ENCODE measurements around the gene ABTB1.
A peak's percentile ranks its signal among the peaks of the same experiment; 100 is the strongest.
"Not testable (repeated sequence)": the region's sequence is repeated elsewhere in the genome, so short reads cannot be mapped to it uniquely, and the experiment has no call there.

Gene ABTB1

GRCh38 chr3:127688416-127689265 is 15.9 kb downstream of the ABTB1 start:
- DNase-seq: no peak

GRCh38 chr3:127689266-127689860 is 16.6 kb downstream of the ABTB1 start:
- DNase-seq: no peak

GRCh38 chr3:127690106-127690505 is 17.4 kb downstream of the ABTB1 start:
- DNase-seq: no peak

GRCh38 chr3:127690823-127691452 is 18.2 kb downstream of the ABTB1 start:
- DNase-seq: peak in 1 of 2 donors; percentile 36

- no peak for DNase-seq
Observed at GRCh38 chr3:127691489-127691888, 18.7 kb downstream of the ABTB1 start.

GRCh38 chr3:127691974-127692373 is 19.2 kb downstream of the ABTB1 start:
- DNase-seq: no peak

- DNase-seq: no peak
Observed at GRCh38 chr3:127692501-127693335, 20.0 kb downstream of the ABTB1 start.

- no peak for DNase-seq
Observed at GRCh38 chr3:127693336-127693843, 20.6 kb downstream of the ABTB1 start.

- DNase-seq: peak in 1 of 2 donors; percentile 20
Observed at GRCh38 chr3:127694467-127695215, 21.9 kb downstream of the ABTB1 start.

- DNase-seq: peak; percentile 40 to 49
Observed at GRCh38 chr3:127697551-127698240, 24.9 kb downstream of the ABTB1 start.

GRCh38 chr3:127698286-127698685 is 25.5 kb downstream of the ABTB1 start:
- DNase-seq: no peak

- no peak for DNase-seq
Observed at GRCh38 chr3:127698691-127699415, 26.1 kb downstream of the ABTB1 start.

GRCh38 chr3:127699416-127700300 is 26.9 kb downstream of the ABTB1 start:
- DNase-seq: no peak

- no peak for DNase-seq
Observed at GRCh38 chr3:127700406-127700805, 27.7 kb downstream of the ABTB1 start.

GRCh38 chr3:127701280-127701911 is 28.6 kb downstream of the ABTB1 start:
- no peak for DNase-seq

GRCh38 chr3:127702151-127702578 is 29.4 kb downstream of the ABTB1 start:
- no peak for DNase-seq

GRCh38 chr3:127704840-127705239 is 32.1 kb downstream of the ABTB1 start:
- not testable (repeated sequence) for DNase-seq

- DNase-seq: no peak
Observed at GRCh38 chr3:127706312-127706711, 33.6 kb downstream of the ABTB1 start.

- DNase-seq: no peak
Observed at GRCh38 chr3:127706785-127707351, 34.1 kb downstream of the ABTB1 start.

Measured in inflammatory macrophage treated with lipopolysaccharide for 1 hour (primary cell).